Loucy (cell line): ENCODE data around the gene DIP2A.

Experiments used
- H2AFZ ChIP-seq: fragments of 200-600 bp; sonication (generic); 2 replicates; pipeline ENCODE4 v1.6.0; 2016; ENCODE audit warnings: antibody characterized with exemption, mild to moderate bottlenecking, low read length, moderate library complexity
- H3F3A ChIP-seq: fragments of 200-600 bp; 2 replicates; pipeline ENCODE4 v1.6.0; 2016; ENCODE audit warnings: antibody characterized with exemption, low read depth, mild to moderate bottlenecking
- H3K27me3 ChIP-seq: fragments of 200-600 bp; sonication (generic); 2 replicates; pipeline ENCODE4 v1.6.1; 2014; ENCODE audit warnings: low read length, mild to moderate bottlenecking; ENCODE audit not compliant: insufficient read depth, poor library complexity, severe bottlenecking
- H3K36me3 ChIP-seq: fragments of 200-600 bp; sonication (generic); 2 replicates; pipeline ENCODE4 v1.6.1; 2016; ENCODE audit warnings: low read length; ENCODE audit not compliant: insufficient read depth
- H3K4me1 ChIP-seq: fragments of 200-600 bp; sonication (generic); 2 replicates; pipeline ENCODE4 v1.5.1; 2014; ENCODE audit warnings: low read length, mild to moderate bottlenecking; ENCODE audit not compliant: insufficient read depth, poor library complexity, severe bottlenecking
- H3K4me2 ChIP-seq: fragments of 200-600 bp; sonication (generic); 2 replicates; pipeline ENCODE4 v1.6.0; 2014; ENCODE audit warnings: antibody characterized with exemption, low read length, low read depth, mild to moderate bottlenecking; ENCODE audit not compliant: poor library complexity, severe bottlenecking
- H3K4me3 ChIP-seq: fragments of 200-600 bp; sonication (generic); 2 replicates; pipeline ENCODE4 v1.5.1; 2014; ENCODE audit warnings: low read length, mild to moderate bottlenecking, mixed read lengths; ENCODE audit not compliant: poor library complexity, severe bottlenecking
- H3K79me2 ChIP-seq: fragments of 200-600 bp; sonication (generic); 2 replicates; pipeline ENCODE4 v1.6.1; 2014; ENCODE audit warnings: low read length; ENCODE audit not compliant: insufficient read depth
- H3K9ac ChIP-seq: fragments of 200-600 bp; sonication (generic); 2 replicates; pipeline ENCODE4 v1.6.0; 2014; ENCODE audit warnings: mild to moderate bottlenecking, low read depth, low read length, moderate library complexity; ENCODE audit not compliant: poor library complexity, severe bottlenecking
- H3K9me2 ChIP-seq: fragments of 200-600 bp; sonication (generic); replicated peaks from 2 replicates; pipeline ENCODE4 v1.6.1; 2016; ENCODE audit warnings: low read depth, low read length, mixed read lengths
- H3K9me3 ChIP-seq: fragments of 200-600 bp; sonication (generic); 2 replicates; pipeline ENCODE4 v1.6.1; 2014; ENCODE audit warnings: mild to moderate bottlenecking, antibody characterized with exemption, low read length, low read depth; ENCODE audit not compliant: insufficient read depth
- H4K20me1 ChIP-seq: fragments of 200-600 bp; sonication (generic); 2 replicates; pipeline ENCODE4 v1.6.0; 2014; ENCODE audit warnings: antibody characterized with exemption, low read length, mild to moderate bottlenecking; ENCODE audit not compliant: insufficient read depth, poor library complexity, severe bottlenecking
- CTCF ChIP-seq: fragments of 200-600 bp; sonication (generic); conservative IDR thresholded peaks from 2 replicates; pipeline ENCODE4 v1.5.1; 2014; ENCODE audit warnings: mild to moderate bottlenecking, antibody characterized with exemption, low read length
- EZH2phosphoT487 ChIP-seq: fragments of 200-600 bp; IDR thresholded peaks from 2 replicates; pipeline ENCODE4 v1.6.1; 2018; ENCODE audit warnings: antibody characterized with exemption, mild to moderate bottlenecking, moderate library complexity, borderline replicate concordance

Gene DIP2A

GRCh38 chr21:46437511-46437910 lies 21.2 kb upstream of the DIP2A start:
- Histone ChIP-seq H3K4me2 (no peak overlapping the region), H3K9me3 (no peaks in the 10 kb centered on the region), H2AFZ (no peak overlapping the region), H4K20me1 (no peaks in the 10 kb centered on the region), H3K9me2 (no peaks in the 10 kb centered on the region), H3K36me3 (peaks cover 74% of the 10 kb centered on the region), H3F3A (no peaks in the 10 kb centered on the region), H3K4me3 (no peak overlapping the region), H3K27me3 (no peaks in the 10 kb centered on the region), H3K79me2 (no peaks in the 10 kb centered on the region), H3K4me1 (no peaks in the 10 kb centered on the region), H3K9ac (no peak overlapping the region)
- TF ChIP-seq CTCF: no peak
- TF ChIP-seq EZH2phosphoT487: no peak

- no peak overlapping the region for H3K4me3 ChIP-seq
- H3K36me3 ChIP-seq: peaks cover 80% of the 10 kb centered on the region
- H3K4me2 ChIP-seq: no peak overlapping the region
- H4K20me1 ChIP-seq: no peaks in the 10 kb centered on the region
- H3K9me2 ChIP-seq: no peaks in the 10 kb centered on the region
- no peaks in the 10 kb centered on the region for H3K27me3 ChIP-seq
- H3K4me1 ChIP-seq: no peaks in the 10 kb centered on the region
- no peaks in the 10 kb centered on the region for H3K79me2 ChIP-seq
- H3K9me3 ChIP-seq: no peaks in the 10 kb centered on the region
- H3K9ac ChIP-seq: no peak overlapping the region
- H2AFZ ChIP-seq: no peak overlapping the region
- TF ChIP-seq CTCF (no peak), EZH2phosphoT487 (no peak)
- H3F3A ChIP-seq: no peaks in the 10 kb centered on the region
These were observed 20.4 kb upstream of the DIP2A start for GRCh38 chr21:46438241-46438640.

GRCh38 chr21:46439906-46440305 lies 18.8 kb upstream of the DIP2A start:
- Histone ChIP-seq H3K4me1 (no peaks in the 10 kb centered on the region), H3F3A (no peaks in the 10 kb centered on the region), H3K4me2 (no peak overlapping the region), H3K9me3 (no peaks in the 10 kb centered on the region), H2AFZ (no peak overlapping the region), H3K27me3 (no peaks in the 10 kb centered on the region), H3K4me3 (no peak overlapping the region), H3K9ac (no peak overlapping the region), H3K9me2 (no peaks in the 10 kb centered on the region), H3K79me2 (no peaks in the 10 kb centered on the region), H3K36me3 (peaks cover 80% of the 10 kb centered on the region), H4K20me1 (no peaks in the 10 kb centered on the region)
- no peak for TF ChIP-seq CTCF
